IPS-NIHi11 (cell line): ENCODE results near the gene KLHDC10.
"Not testable (repeated sequence)": the region's sequence is repeated elsewhere in the genome, so short reads cannot be mapped to it uniquely, and the experiment has no call there.

ENCODE experiments used
- DNase-seq: peaks from one replicate; pipeline ENCODE4 v3.0.0; 2012; ENCODE audit warnings: mixed read lengths, low spot score

KLHDC10 gene, protein sequence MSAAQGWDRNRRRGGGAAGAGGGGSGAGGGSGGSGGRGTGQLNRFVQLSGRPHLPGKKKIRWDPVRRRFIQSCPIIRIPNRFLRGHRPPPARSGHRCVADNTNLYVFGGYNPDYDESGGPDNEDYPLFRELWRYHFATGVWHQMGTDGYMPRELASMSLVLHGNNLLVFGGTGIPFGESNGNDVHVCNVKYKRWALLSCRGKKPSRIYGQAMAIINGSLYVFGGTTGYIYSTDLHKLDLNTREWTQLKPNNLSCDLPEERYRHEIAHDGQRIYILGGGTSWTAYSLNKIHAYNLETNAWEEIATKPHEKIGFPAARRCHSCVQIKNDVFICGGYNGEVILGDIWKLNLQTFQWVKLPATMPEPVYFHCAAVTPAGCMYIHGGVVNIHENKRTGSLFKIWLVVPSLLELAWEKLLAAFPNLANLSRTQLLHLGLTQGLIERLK

DNA sequence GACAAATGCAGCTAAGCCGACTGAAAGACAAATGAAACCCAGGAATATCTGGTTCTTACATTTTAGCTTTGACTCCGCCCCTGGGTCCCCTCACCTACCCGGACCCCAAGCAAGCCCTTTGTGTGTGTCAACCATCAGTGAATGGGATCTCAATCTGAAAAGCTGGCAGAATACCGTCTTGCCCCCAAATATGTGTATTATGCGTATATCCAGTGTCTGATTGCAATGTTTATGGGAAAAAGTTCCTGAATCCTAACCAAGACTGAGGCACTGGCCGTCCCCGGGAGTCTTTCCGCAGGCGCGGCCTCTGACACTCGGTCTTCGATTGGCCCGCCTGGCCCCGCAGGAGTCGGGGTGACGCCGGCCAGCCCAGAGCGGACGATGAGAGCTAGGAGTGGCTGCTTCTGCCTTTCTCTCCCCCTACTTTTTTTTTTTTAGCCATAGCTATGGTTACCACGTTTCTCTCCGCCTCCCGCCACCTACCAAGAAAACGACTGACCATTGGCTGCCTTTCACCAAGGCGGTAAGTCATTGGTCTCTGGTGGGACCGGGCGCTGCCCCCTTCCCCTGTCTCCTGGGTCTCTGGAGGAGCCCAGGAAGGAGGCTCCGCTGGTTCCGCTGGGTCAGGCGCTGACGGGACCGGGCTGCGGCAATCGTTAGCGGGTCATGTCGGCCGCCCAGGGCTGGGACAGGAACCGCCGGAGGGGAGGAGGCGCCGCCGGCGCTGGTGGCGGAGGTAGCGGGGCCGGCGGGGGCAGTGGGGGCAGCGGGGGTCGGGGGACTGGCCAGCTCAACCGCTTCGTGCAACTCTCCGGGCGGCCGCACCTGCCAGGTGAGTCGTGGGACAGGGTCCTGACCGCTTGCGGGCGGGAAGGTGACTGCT is at the start of gene KLHDC10:
KLHDC10 (plus strand) TSS at position 557 of the 883 bp plus-strand sequence; CDS start at position 667, 110 bp downstream.
- peak; percentile 96 for DNase-seq

GRCh38 chr7:130021105-130021834 is 49.1 kb upstream of the KLHDC10 start:
- no peak for DNase-seq

DNA sequence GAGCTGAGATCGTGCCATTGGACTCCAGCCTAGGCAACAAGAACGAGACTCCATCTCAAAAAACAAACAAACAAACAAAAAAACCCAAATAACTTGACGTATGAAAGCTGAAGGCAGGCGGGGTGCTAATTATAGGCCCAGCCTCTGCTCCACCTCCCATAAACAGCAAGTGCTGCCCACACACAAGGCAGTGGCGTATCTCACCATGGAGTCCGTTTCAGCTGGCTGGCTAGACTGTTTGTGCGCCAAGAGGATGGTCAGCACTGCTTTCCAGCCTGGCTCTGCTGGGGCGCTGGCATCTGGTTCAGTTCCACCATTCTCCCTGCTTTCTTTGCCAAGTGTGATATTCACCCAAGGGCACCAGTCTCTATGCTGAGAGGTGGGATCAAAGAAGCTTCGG is 48.2 kb upstream of the KLHDC10 start:
- no peak for DNase-seq

- DNase-seq, result no peak
Observed at GRCh38 chr7:130022623-130023175, 47.6 kb upstream of the KLHDC10 start.

DNA sequence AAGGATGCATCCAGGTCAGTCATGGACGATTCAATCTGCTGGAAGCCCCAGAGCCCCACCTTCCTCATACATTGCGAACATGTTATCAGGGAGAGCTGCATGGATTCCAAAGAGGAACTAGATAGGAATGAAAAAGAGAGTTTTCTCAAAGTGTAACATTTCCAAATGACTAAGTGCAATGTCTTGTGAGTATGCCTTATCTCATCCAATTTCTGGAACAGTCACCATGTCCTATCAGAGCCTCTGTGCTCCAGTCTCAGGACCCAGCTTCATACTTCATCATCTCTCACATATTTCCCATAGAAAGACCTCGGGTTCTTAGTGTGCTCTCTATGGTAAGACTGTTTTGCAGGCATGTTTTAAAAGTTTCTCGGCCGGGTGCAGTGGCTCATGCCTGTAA is 45.9 kb upstream of the KLHDC10 start:
- DNase-seq, result no peak

DNA sequence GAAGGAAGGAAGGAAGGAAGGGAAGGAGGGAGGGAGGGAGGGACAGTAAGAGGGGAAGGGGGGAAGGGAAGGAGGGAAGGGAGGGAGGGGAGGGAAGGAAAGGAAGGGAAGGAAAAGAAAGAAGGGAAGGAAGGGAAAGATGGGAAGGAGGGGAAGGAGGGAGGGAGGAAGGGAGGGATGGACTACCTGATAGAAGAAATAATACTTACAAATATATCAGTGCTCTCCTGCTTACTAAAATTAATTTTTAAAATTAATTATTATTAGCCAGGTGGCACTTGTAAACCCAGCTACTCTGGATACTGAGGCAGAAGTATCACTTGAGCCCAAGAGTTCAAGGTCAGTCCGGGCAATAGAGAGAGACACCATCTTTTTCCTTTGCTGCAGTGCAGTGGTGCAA is 37.6 kb upstream of the KLHDC10 start:
- no peak for DNase-seq

DNA sequence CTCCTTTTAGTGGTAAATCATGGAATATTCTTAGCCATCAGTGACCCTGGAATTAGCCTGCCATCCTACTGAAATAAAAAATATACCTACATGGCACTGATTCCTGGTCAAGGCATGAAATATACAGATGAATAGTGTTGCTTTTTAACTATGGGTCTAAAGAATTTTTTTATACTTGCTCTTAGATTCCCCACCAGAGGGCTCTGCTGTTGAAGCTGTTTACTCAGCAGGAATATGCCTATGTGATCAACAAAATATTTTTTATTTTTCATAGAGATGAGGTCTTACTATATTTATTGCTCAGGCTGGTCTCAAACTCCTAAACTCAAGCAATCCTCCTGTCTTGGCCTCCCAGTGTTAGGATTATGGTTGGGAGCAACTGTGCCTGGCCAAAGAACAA is 32.6 kb upstream of the KLHDC10 start:
- no peak for DNase-seq

DNA sequence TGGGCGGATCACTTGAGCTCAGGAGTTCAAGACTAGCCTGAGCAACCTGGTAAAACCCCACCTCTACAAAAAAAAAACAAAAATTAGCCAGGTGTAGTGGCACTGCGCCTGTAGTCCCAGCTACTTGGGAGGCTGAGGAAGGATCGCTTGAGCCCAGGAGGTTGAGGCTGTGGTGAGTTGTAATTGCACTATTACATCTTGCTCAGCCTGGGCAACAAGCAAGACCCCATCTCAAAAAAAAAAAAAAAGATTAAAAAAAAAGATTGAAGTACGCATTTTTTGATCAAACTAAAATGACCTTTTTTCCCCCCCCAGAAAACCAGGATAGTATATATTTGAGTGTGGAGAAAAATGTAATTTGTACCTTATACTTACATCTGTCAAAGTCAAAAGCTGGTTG is 29.8 kb upstream of the KLHDC10 start:
- DNase-seq, result no peak

- DNase-seq, result no peak
Observed at GRCh38 chr7:130047831-130048230, 22.5 kb upstream of the KLHDC10 start.

DNA sequence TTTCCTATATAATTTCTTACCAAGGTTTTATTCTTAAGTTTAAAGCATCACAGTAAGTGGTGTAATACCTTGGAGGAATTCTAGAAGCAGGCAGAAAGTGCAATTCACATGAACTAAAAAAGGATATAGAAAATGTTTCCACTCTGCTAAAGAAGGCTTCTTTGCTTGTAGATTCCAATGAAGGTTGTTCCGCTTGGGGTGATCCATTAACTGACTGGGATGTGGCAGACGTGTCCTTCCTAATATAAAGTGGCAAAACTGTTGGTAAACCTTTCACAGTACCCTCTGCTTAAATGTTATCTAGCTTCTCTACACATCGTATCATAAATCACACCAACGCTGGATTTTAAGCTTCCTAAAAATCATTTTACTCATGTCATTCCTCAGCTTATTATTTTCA is 21.4 kb upstream of the KLHDC10 start:
- DNase-seq, result no peak

DNA sequence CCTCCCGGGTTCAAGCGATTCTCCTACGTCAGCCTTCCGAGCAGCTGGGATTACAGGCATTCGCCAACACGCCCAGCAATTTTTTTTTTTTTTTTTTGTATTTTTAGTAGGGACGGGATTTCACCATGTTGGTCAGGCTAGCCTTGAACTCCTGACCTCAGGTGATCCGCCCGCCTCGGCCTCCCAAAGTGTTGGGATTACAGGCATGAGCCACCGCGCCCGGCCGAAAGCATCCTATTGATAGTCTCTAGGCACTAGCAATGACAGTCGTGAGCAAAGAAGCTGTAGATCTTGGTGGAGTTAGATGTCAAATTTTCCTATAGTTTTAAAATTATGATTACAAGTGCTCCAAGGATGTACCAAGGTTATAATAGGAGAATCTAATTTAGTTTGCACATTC is 18.1 kb upstream of the KLHDC10 start:
- not testable (repeated sequence) for DNase-seq

DNA sequence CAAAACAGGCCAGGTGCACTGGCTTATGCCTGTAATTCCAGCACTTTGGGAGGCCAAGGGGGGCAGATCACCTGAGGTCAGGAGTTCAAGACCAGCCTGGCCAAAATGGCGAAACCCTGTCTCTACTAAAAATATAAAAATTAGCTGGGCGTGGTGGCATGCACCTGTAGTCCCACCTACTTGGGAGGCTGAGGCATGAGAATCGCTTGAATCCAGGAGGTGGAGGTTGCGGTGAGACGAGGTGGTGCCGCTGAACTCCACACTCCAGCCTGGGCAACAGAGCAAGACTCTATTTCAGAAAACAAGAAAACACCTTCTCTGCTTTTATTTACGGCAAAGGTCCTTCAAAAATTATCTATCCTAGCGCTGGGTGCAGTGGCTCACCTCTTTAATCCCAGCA is 15.1 kb upstream of the KLHDC10 start:
- not testable (repeated sequence) for DNase-seq

- DNase-seq, result no peak
Observed at GRCh38 chr7:130062246-130062645, 8.1 kb upstream of the KLHDC10 start.

GRCh38 chr7:130063036-130063435 is 7.3 kb upstream of the KLHDC10 start:
- peak; percentile 34 for DNase-seq

DNA sequence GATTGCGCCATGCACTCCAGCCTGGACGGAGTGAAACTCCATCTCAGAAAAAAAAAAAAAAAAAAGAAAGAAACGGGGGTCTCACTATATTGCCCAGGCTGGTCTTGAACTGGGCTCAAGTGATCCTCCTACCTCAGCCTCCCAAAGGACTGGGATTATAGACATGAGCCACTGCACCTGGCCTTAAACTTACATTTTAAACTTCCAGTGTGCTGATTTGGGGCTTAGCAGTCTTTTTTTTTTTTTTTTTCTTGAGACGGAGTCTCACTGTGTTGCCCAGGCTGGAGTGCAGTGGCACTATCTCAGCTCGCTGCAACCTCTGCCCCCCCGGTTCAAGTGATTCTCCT is 5.8 kb upstream of the KLHDC10 start:
- not testable (repeated sequence) for DNase-seq

- DNase-seq, result no peak
Observed at GRCh38 chr7:130065500-130066152, 4.7 kb upstream of the KLHDC10 start.

GRCh38 chr7:130069179-130069977 is 956 bp upstream of the KLHDC10 start:
- DNase-seq, result no peak

DNA sequence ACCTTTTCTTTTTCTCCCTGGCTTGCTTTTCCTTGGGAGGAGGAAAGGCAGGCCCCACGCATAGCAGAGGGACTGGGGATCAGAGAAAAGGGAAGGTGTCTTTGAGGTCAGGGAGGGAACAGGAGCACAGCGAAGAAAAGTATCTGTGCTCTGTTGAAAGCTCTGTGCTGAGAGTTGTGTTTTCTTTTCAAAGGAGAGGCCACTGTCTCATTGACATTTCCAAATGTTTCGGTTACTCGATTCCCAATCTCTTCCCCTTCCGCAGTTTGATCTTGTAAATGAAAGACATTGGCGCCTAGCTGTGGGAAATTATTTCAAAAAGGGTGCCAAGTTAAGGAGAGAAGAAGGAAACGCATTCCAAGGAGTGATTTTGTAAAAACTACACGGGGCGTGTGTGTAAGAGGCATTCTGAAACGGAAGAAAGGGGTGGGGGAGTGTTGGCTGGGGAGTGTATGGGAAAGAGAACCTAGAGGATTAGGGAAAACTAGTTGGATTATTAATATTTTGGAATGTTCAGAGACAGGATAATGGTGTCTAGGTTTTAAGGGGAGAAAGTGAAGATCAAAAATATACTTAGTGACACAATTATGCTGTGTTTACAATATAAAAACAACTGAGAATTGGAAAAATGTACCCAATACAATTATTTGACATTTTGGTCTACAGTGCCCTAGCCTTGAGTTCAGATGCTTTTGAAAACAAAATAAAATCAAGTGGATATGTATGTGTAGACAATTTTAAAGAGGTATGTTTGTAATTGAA is 708 bp downstream of the KLHDC10 start:
- DNase-seq, result no peak

- DNase-seq, result peak; percentile 72
Observed at GRCh38 chr7:130071701-130072622, 1.6 kb downstream of the KLHDC10 start.
